ENCODE results near the gene ANGPTL7. TPM values are rescaled to one million over a fixed set of nuclear protein-coding genes. Genes with fewer than 3 reads are reported as not detected.

Gene ANGPTL7
- total RNA-seq, 4 donors from 2014 or later: 2.2 to 13.5 (median 9.0) TPM

GRCh38 chr1:11216074-11216473 lies 26.9 kb downstream of the ANGPTL7 start:
- H3K27me3 ChIP-seq: no peaks in the 10 kb centered on the region
- no peaks in the 10 kb centered on the region for H3K9me3 ChIP-seq
- ATAC-seq: no peak
- H3K4me1 ChIP-seq: no peaks in the 10 kb centered on the region
- H3K27ac ChIP-seq: no peak overlapping the region
- TF ChIP-seq POLR2AphosphoS5 (IDR thresholded peaks at IDR 0.05) (no peak), CTCF (IDR thresholded peaks at IDR 0.05) (no peak), POLR2A (IDR thresholded peaks at IDR 0.05) (no peak), EP300 (IDR thresholded peaks at IDR 0.05) (no peak)
- peaks cover 11 to 94% of the 10 kb centered on the region in 2 donors for H3K36me3 ChIP-seq
- 100% methylated on average over 1 of the region's 1 CpG; no CpG with 5 or more reads in 1 of the 2 donors for WGBS, 2 donors (ENCODE audit: low coverage in 1 of 2)
- H3K4me3 ChIP-seq: no peak overlapping the region

GRCh38 chr1:11227106-11228077 lies 38.2 kb downstream of the ANGPTL7 start:
- Histone ChIP-seq H3K27me3 (no peaks in the 10 kb centered on the region), H3K27ac (no peak overlapping the region), H3K9me3 (no peaks in the 10 kb centered on the region), H3K4me3 (no peak overlapping the region), H3K4me1 (no peaks in the 10 kb centered on the region), H3K36me3 (peaks cover 14 to 95% of the 10 kb centered on the region in 2 donors)
- TF ChIP-seq EP300 (IDR thresholded peaks at IDR 0.05): no peak
- no peak for TF ChIP-seq POLR2A (IDR thresholded peaks at IDR 0.05)
- no peak for TF ChIP-seq CTCF (IDR thresholded peaks at IDR 0.05)
- TF ChIP-seq POLR2AphosphoS5 (IDR thresholded peaks at IDR 0.05): no peak
- 82 to 86% methylated on average over 9 to 10 of the region's 10 CpGs for WGBS, 2 donors (ENCODE audit: low coverage in 1 of 2)
- ATAC-seq: no peak

GRCh38 chr1:11229203-11229602 lies 40.0 kb downstream of the ANGPTL7 start:
- Histone ChIP-seq H3K27ac (no peak overlapping the region), H3K27me3 (no peaks in the 10 kb centered on the region), H3K9me3 (no peaks in the 10 kb centered on the region), H3K4me1 (no peaks in the 10 kb centered on the region), H3K36me3 (peaks cover 14 to 99% of the 10 kb centered on the region in 2 donors), H3K4me3 (no peak overlapping the region)
- no peak for ATAC-seq
- TF ChIP-seq CTCF (IDR thresholded peaks at IDR 0.05) (no peak), POLR2AphosphoS5 (IDR thresholded peaks at IDR 0.05) (no peak), POLR2A (IDR thresholded peaks at IDR 0.05) (no peak), EP300 (IDR thresholded peaks at IDR 0.05) (no peak)
- WGBS, 2 donors (ENCODE audit: low coverage in 1 of 2): 79 to 83% methylated on average over 1 to 4 of the region's 4 CpGs

- H3K9me3 ChIP-seq: no peaks in the 10 kb centered on the region
- H3K27ac ChIP-seq: no peak overlapping the region
- H3K27me3 ChIP-seq: no peaks in the 10 kb centered on the region
- peaks cover 11 to 100% of the 10 kb centered on the region in 2 donors for H3K36me3 ChIP-seq
- TF ChIP-seq CTCF (IDR thresholded peaks at IDR 0.05): no peak
- TF ChIP-seq POLR2A (IDR thresholded peaks at IDR 0.05): no peak
- no peak for TF ChIP-seq EP300 (IDR thresholded peaks at IDR 0.05)
- no peak for TF ChIP-seq POLR2AphosphoS5 (IDR thresholded peaks at IDR 0.05)
- H3K4me1 ChIP-seq: peaks cover 0 to 18% (median 0%) of the 10 kb centered on the region in 3 donors
- no peak overlapping the region for H3K4me3 ChIP-seq
- WGBS, 2 donors (ENCODE audit: low coverage in 1 of 2): 100% methylated on average over 2 of the region's 2 CpGs
- ATAC-seq: no peak
Measured at GRCh38 chr1:11233208-11233607, 44.1 kb downstream of the ANGPTL7 start.

All from gastroesophageal sphincter (tissue), 4 donors.